Measurements from ENCODE around the gene SKOR1. TPM values are rescaled to one million over a fixed set of nuclear protein-coding genes. Genes with fewer than 3 reads are reported as not detected.
A peak's percentile ranks its signal among the peaks of the same experiment; 100 is the strongest.

Gene SKOR1
- total and polyA plus RNA-seq, 2 of the 8 experiments (the other 6 are each of a cell fraction or from before 2014, with no cell fraction given) = 0.03 to 0.11 TPM

DNA sequence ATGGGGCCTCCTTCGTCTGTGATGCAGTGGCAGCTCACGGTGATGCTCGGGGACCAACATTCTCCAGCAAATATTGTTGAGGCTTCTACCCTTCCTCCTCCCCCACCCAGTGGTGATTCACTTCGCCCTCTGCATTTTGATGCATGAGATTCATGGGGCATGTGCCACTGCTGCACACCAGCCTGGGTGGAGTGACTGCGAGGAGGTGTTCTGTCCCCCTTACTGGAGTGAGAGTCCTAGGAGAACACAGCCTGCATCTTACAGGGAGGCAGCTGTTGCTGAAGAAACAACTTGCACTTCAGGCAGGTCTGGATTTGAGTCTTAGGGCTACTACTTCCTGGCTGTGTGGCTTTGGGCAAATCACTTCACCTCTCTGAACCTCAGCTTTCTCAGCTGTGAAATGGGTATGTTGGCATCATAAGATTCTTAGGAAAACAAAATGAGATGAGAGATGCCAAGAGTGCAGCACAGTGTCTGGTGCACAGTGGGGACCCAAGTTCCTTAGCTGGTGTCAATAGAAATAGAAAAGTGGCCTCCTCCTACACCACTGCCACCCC is 10.2 kb upstream of the SKOR1 start:
- Histone ChIP-seq H2BK15ac (ENCODE audit: low read length) (no peak overlapping the region), H3K79me1 (ENCODE audit: low read depth, low read length) (no peaks in the 10 kb centered on the region; the same call in 1 of the 2 replicates), H3K14ac (ENCODE audit: insufficient read length) (no peak overlapping the region), H3K4ac (replicated peaks; ENCODE audit: insufficient read length, low read depth, low read length) (no peak overlapping the region), H3K18ac (ENCODE audit: extremely low read depth, low read length) (no peak overlapping the region), H3K9me3 (ENCODE audit: insufficient read depth in 2 of 2, low read depth in 1 of 2, low read length in 1 of 2) (no peaks in the 10 kb centered on the region), H3K27me3 (replicated peaks in 1 of 4; ENCODE audit: control insufficient read depth in 3 of 4, extremely low read depth in 1 of 4, insufficient read depth in 3 of 4, low read length in 3 of 4) (peaks cover 14 to 27% (median 26%) of the 10 kb centered on the region in 4 experiments), H2BK120ac (replicated peaks; ENCODE audit: low read depth, low read length) (no peak overlapping the region), H3K79me2 (ENCODE audit: control insufficient read depth in 1 of 2, insufficient read depth in 2 of 2, low read length in 2 of 2) (no peaks in the 10 kb centered on the region), H2BK5ac (ENCODE audit: low read depth, low read length) (no peak overlapping the region), H2AK5ac (ENCODE audit: low read depth, low read length) (no peak overlapping the region), H3K23me2 (ENCODE audit: low read depth, low read length) (no peaks in the 10 kb centered on the region), H4K20me1 (replicated peaks in 1 of 2; ENCODE audit: control insufficient read depth in 1 of 2, insufficient read depth in 2 of 2, low read length in 2 of 2) (peaks cover 0 to 2% of the 10 kb centered on the region in 2 experiments), H4K8ac (ENCODE audit: extremely low read depth, insufficient read depth, low read length) (no peak overlapping the region), H3K23ac (ENCODE audit: insufficient read length) (no peak overlapping the region), H3K56ac (replicated peaks; ENCODE audit: insufficient read length, low read depth, low read length) (no peak overlapping the region), H3K27ac (ENCODE audit: low read depth, low read length) (no peak overlapping the region), H2BK20ac (ENCODE audit: low read length) (no peak overlapping the region), H4K5ac (ENCODE audit: insufficient read length, low read depth, low read length) (no peak overlapping the region), H2AFZ (ENCODE audit: low read length) (no peak overlapping the region), H3K4me3 (ENCODE audit: extremely low read depth in 1 of 4, insufficient read depth in 2 of 4, low read depth in 3 of 4, low read length in 4 of 4) (no peak overlapping the region), H3K9ac (replicated peaks in 1 of 4; ENCODE audit: extremely low read depth in 1 of 4, low read depth in 3 of 4, low read length in 3 of 4) (no peak overlapping the region), H3K36me3 (ENCODE audit: control insufficient read depth in 2 of 4, insufficient read depth in 4 of 4, low read length in 3 of 4) (no peaks in the 10 kb centered on the region), H3K4me2 (ENCODE audit: insufficient read depth in 1 of 2, low read depth in 2 of 2, low read length in 2 of 2) (no peak overlapping the region), H3K4me1 (replicated peaks in 1 of 4; ENCODE audit: control insufficient read depth in 3 of 4, insufficient read depth in 4 of 4, low read length in 3 of 4) (peaks cover 0 to 11% (median 8%) of the 10 kb centered on the region in 4 experiments; a peak in 6 of 7 replicates), H4K91ac (replicated peaks; ENCODE audit: insufficient read length, low read length) (no peak overlapping the region), H2BK12ac (ENCODE audit: low read depth, low read length) (no peak overlapping the region)
- WGBS, 2 experiments (ENCODE audit: extremely low coverage in 1 of 2, insufficient coverage in 1 of 2, insufficient read length in 1 of 2, insufficient replicate concordance in 2 of 2, low coverage in 1 of 2, low lambda C conversion rate in 2 of 2, missing lambda C conversion rate in 1 of 2) = 87% methylated on average over 5 of the region's 5 CpGs; no CpG with 5 or more reads in 1 of the 2 experiments
- POLR2A ChIA-PET (ENCODE audit: partially characterized antibody) = no interaction called here
- CTCF ChIA-PET (ENCODE audit: partially characterized antibody) = interaction anchor here (0.6 to 2.9 kb wide), 6 partner anchors 8 to 314 kb away, joined by 3 to 7 read pairs (median 3); no protein-coding TSS in a partner anchor
- TF ChIP-seq CBX5 (IDR thresholded peaks at IDR 0.05; ENCODE audit: low read depth, low read length) (no peak), CREB1 (IDR thresholded peaks at IDR 0.05) (no peak), TBP (IDR thresholded peaks at IDR 0.05; ENCODE audit: low read depth, low read length) (no peak), KDM4A (IDR thresholded peaks at IDR 0.05; ENCODE audit: low read depth, low read length, severe bottlenecking) (no peak), KDM1A (IDR thresholded peaks at IDR 0.05; ENCODE audit: borderline replicate concordance, low read length) (peak; percentile 12; the same call in 1 of the 2 replicates), CHD2 (IDR thresholded peaks at IDR 0.05; ENCODE audit: low read length) (no peak), PHF8 (conservative IDR thresholded peaks at IDR 0.05; ENCODE audit: low read depth, low read length) (no peak)
- FAIRE-seq (no peak), DNase-seq (ENCODE audit: low read depth in 1 of 2, low spot score in 2 of 2) (no peak)
